Bronchial epithelial cell (primary cell): Measurements from ENCODE around the gene RNASE8. TPM values are rescaled to one million over a fixed set of nuclear protein-coding genes. Genes with fewer than 3 reads are reported as not detected.

Experiments
- DNase-seq: peaks from one replicate; pipeline ENCODE4 v3.0.0-alpha.2; 2010; ENCODE audit warnings: low read depth
- FAIRE-seq: peaks from 2 replicates; lab custom pipeline; 2011; peaks lifted over from hg19 to GRCh38; lab: Jason Lieb, UNC
- H3K27me3 ChIP-seq: 2 replicates; pipeline ENCODE4 v1.5.1; 2011; ENCODE audit warnings: low read length; ENCODE audit not compliant: control insufficient read depth, insufficient read depth
- H3K36me3 ChIP-seq: 2 replicates; pipeline ENCODE4 v1.5.1; 2011; ENCODE audit warnings: low read length; ENCODE audit not compliant: control insufficient read depth, insufficient read depth
- H3K4me3 ChIP-seq: 2 replicates; pipeline ENCODE4 v1.5.1; 2011; ENCODE audit warnings: mild to moderate bottlenecking, low read depth, low read length, control low read depth
- CTCF ChIP-seq: IDR thresholded peaks from 2 replicates; pipeline ENCODE4 v1.5.1; 2011; ENCODE audit warnings: mild to moderate bottlenecking, moderate library complexity, low read length, control low read depth, inconsistent platforms; ENCODE audit not compliant: insufficient read depth, severe bottlenecking
- total RNA-seq: library from RNA; depleted of rRNA; stranded (reverse); fragments of >200 nt; gene quantifications from 2 replicates; pipeline ENCODE4 v1.2.1, GENCODE V29; 2014

The RNASE8 gene
- total RNA-seq, 1 donor from 2014 or later, result not detected

DNA sequence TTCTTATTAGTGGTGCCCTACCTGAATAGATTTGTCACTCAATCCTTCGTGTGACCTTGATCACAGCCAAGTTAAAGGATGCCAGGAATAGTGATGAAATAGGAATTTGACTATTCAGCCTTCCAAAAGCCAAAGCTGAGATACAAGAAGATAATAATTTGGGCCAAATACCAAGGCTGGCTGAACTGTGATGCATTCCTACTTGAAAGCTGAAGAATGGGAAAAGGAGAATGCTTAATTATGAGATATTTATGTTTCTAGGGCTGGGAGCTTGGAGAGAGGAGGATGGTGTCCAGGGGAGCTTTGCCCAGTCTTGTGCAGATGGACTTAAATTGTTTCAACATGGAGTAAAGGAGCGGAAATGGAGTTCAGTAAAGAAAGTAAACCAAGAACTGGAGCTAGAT is 10.2 kb upstream of the RNASE8 start:
- no peak for TF ChIP-seq CTCF
- H3K27me3 ChIP-seq, result no peaks in the 10 kb centered on the region
- FAIRE-seq, result no peak
- no peaks in the 10 kb centered on the region for H3K36me3 ChIP-seq
- DNase-seq, result no peak
- H3K4me3 ChIP-seq, result no peak overlapping the region

DNA sequence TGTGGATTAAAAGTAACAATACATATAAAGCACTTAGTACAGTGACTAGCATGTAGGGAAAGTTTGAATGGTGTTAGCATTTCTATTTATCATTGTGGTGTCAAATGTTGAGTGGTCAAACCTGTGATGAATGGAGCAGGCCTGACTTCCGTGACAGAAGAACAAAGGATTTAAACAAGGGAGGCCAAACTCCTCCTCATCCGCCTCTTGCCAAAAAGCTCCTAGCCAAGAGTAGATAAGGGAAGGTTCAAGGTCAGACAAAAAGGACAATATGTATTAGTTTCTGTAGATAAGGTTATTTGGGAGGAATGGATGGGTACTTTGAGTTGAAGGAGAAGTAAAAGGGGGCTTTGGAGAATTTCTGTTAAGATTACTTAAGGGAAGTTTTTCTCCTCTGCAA is 9.0 kb upstream of the RNASE8 start:
- TF ChIP-seq CTCF, result no peak
- H3K36me3 ChIP-seq, result no peaks in the 10 kb centered on the region
- no peak for DNase-seq
- no peak overlapping the region for H3K4me3 ChIP-seq
- no peak for FAIRE-seq
- no peaks in the 10 kb centered on the region for H3K27me3 ChIP-seq

DNA sequence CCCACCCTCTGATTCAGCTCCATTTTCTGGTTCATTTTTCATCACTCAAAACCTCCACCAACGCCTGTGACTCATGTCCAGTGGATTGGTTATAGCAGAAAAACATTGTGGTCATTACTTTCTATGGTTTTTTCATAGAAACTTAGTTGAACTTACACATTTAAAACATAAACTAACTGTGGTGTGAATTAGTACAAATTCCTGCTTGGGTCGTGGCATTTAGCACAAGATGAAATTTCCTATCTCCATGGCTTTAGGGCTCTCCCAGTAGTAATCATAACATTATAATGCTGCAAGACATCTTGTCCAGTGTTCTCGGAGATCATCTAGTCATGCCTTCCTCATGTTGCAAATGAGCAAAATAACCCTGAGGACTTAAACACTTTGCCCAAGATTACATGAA is 8.3 kb upstream of the RNASE8 start:
- DNase-seq (no peak), FAIRE-seq (no peak)
- TF ChIP-seq CTCF, result no peak
- Histone ChIP-seq H3K27me3 (no peaks in the 10 kb centered on the region), H3K4me3 (no peak overlapping the region), H3K36me3 (no peaks in the 10 kb centered on the region)

- no peak for DNase-seq
- no peak for FAIRE-seq
- no peaks in the 10 kb centered on the region for H3K36me3 ChIP-seq
- no peak for TF ChIP-seq CTCF
- H3K4me3 ChIP-seq, result no peak overlapping the region
- no peaks in the 10 kb centered on the region for H3K27me3 ChIP-seq
Measured at GRCh38 chr14:21050597-21050996, 7.0 kb upstream of the RNASE8 start.

GRCh38 chr14:21053184-21054122 is 4.2 kb upstream of the RNASE8 start:
- no peaks in the 10 kb centered on the region for H3K27me3 ChIP-seq
- FAIRE-seq (no peak), DNase-seq (no peak)
- no peak overlapping the region for H3K4me3 ChIP-seq
- no peaks in the 10 kb centered on the region for H3K36me3 ChIP-seq
- TF ChIP-seq CTCF, result no peak
